H1 (cell line): ENCODE data around the gene CYP2A6. TPM values are rescaled to one million over a fixed set of nuclear protein-coding genes. Genes with fewer than 3 reads are reported as not detected.

Experiments used
- CTCF ChIA-PET: fragments of 300-600 bp; sonication (Branson Sonifier 250); formaldehyde crosslinking; loops from one replicate; lab custom pipeline; 2021; ENCODE audit not compliant: partially characterized antibody; lab: Charles Lee
- POLR2A ChIA-PET: fragments of 300-600 bp; sonication (Branson Sonifier 250); formaldehyde crosslinking; loops from one replicate; lab custom pipeline; 2021; ENCODE audit warnings: inconsistent platforms; ENCODE audit not compliant: partially characterized antibody; lab: Charles Lee
- DNase-seq, 2 experiments: peaks; one replicate each; pipeline versions ENCODE4 v3.0.0 to v3.0.0-alpha.2; 2010 to 2022; ENCODE audit warnings: low spot score in 2 of 2, low read depth in 1 of 2, mixed read lengths in 1 of 2
- FAIRE-seq: peaks from 2 replicates; lab custom pipeline; 2011; peaks lifted over from hg19 to GRCh38; lab: Jason Lieb, UNC
- H2AFZ ChIP-seq: 2 replicates; pipeline ENCODE4 v1.8.1; 2012; ENCODE audit warnings: low read length, inconsistent platforms
- H2AK5ac ChIP-seq: 2 replicates; pipeline ENCODE4 v1.6.1; 2013; ENCODE audit warnings: low read depth, low read length
- H2BK120ac ChIP-seq: replicated peaks from 2 replicates; pipeline ENCODE3; 2013; ENCODE audit warnings: low read depth, low read length, inconsistent platforms
- H2BK12ac ChIP-seq: 2 replicates; pipeline ENCODE4 v1.6.1; 2013; ENCODE audit warnings: low read depth, low read length
- H2BK15ac ChIP-seq: 2 replicates; pipeline ENCODE4 v1.6.1; 2013; ENCODE audit warnings: low read length
- H2BK20ac ChIP-seq: 2 replicates; pipeline ENCODE4 v1.6.1; 2013; ENCODE audit warnings: low read length
- H2BK5ac ChIP-seq: 2 replicates; pipeline ENCODE4 v1.6.1; 2013; ENCODE audit warnings: low read depth, low read length
- H3K14ac ChIP-seq: 2 replicates; pipeline ENCODE4 v1.6.1; 2013; ENCODE audit warnings: inconsistent platforms; ENCODE audit not compliant: insufficient read length
- H3K18ac ChIP-seq: 2 replicates; pipeline ENCODE4 v1.6.1; 2013; ENCODE audit warnings: low read length; ENCODE audit errors: extremely low read depth
- H3K23ac ChIP-seq: 2 replicates; pipeline ENCODE4 v1.6.1; 2013; ENCODE audit warnings: inconsistent platforms; ENCODE audit not compliant: insufficient read length
- H3K23me2 ChIP-seq: 2 replicates; pipeline ENCODE4 v1.6.1; 2013; ENCODE audit warnings: low read depth, low read length
- H3K27ac ChIP-seq: 2 replicates; pipeline ENCODE4 v1.6.1; 2011; ENCODE audit warnings: low read depth, low read length, inconsistent platforms
- H3K27me3 ChIP-seq, 4 experiments: replicated peaks in 1 of 4; 1 replicate in 1 of 4; 2 replicates in 3 of 4; pipeline versions ENCODE4 v1.6.1 to v1.8.1; 2011 to 2013; ENCODE audit warnings: low read length in 3 of 4, mild to moderate bottlenecking in 3 of 4, inconsistent platforms in 2 of 4, mixed read lengths in 2 of 4, moderate library complexity in 1 of 4; ENCODE audit not compliant: control insufficient read depth in 3 of 4, insufficient read depth in 3 of 4; ENCODE audit errors: extremely low read depth in 1 of 4
- H3K36me3 ChIP-seq, 4 experiments: 2 replicates each; pipeline versions ENCODE4 v1.6.1 to v1.8.1; 2011 to 2013; ENCODE audit warnings: mild to moderate bottlenecking in 4 of 4, low read length in 3 of 4, moderate library complexity in 2 of 4, control low read depth in 1 of 4, inconsistent platforms in 1 of 4; ENCODE audit not compliant: insufficient read depth in 4 of 4, control insufficient read depth in 2 of 4
- H3K4ac ChIP-seq: replicated peaks from 2 replicates; pipeline ENCODE3; 2013; ENCODE audit warnings: low read length, low read depth, mixed read lengths, inconsistent platforms; ENCODE audit not compliant: insufficient read length
- H3K4me1 ChIP-seq, 4 experiments: replicated peaks in 1 of 4; 1 replicate in 1 of 4; 2 replicates in 3 of 4; pipeline versions ENCODE4 v1.6.1 to v1.8.1; 2011 to 2013; ENCODE audit warnings: low read length in 3 of 4, inconsistent platforms in 2 of 4, mixed read lengths in 1 of 4; ENCODE audit not compliant: insufficient read depth in 4 of 4, control insufficient read depth in 3 of 4
- H3K4me2 ChIP-seq, 2 experiments: 2 replicates each; pipeline versions ENCODE4 v1.6.1 to v1.8.1; 2011 to 2013; ENCODE audit warnings: low read depth in 2 of 2, low read length in 2 of 2, control low read depth in 1 of 2, inconsistent platforms in 1 of 2, mild to moderate bottlenecking in 1 of 2; ENCODE audit not compliant: insufficient read depth in 1 of 2
- H3K4me3 ChIP-seq, 4 experiments: fragments of 200-600, 300-600 bp in 1 of 4; sonication (generic), shearing (Covaris generic), sonication (Bioruptor Twin) in 1 of 4; 2 replicates each; pipeline versions ENCODE4 v1.5.1 to v1.8.1; 2011 to 2016; ENCODE audit warnings: low read length in 4 of 4, low read depth in 3 of 4, control low read depth in 2 of 4, inconsistent platforms in 2 of 4, mild to moderate bottlenecking in 2 of 4, mixed read lengths in 1 of 4, moderate library complexity in 1 of 4; ENCODE audit not compliant: insufficient read depth in 2 of 4; ENCODE audit errors: extremely low read depth in 1 of 4
- H3K56ac ChIP-seq: replicated peaks from 2 replicates; pipeline ENCODE3; 2013; ENCODE audit warnings: low read depth, mild to moderate bottlenecking, mixed read lengths, low read length, inconsistent platforms; ENCODE audit not compliant: insufficient read length
- H3K79me1 ChIP-seq: 2 replicates; pipeline ENCODE4 v1.6.1; 2013; ENCODE audit warnings: low read depth, low read length, control low read depth
- H3K79me2 ChIP-seq, 2 experiments: 2 replicates each; pipeline versions ENCODE4 v1.6.1 to v1.8.1; 2012 to 2013; ENCODE audit warnings: low read length in 2 of 2, mild to moderate bottlenecking in 2 of 2, inconsistent platforms in 1 of 2; ENCODE audit not compliant: insufficient read depth in 2 of 2, control insufficient read depth in 1 of 2
- H3K9ac ChIP-seq, 4 experiments: replicated peaks in 1 of 4; 1 replicate in 1 of 4; 2 replicates in 3 of 4; pipeline versions ENCODE4 v1.6.1 to v1.8.1; 2011 to 2013; ENCODE audit warnings: low read depth in 3 of 4, low read length in 3 of 4, control low read depth in 2 of 4, mild to moderate bottlenecking in 2 of 4, moderate library complexity in 2 of 4, inconsistent platforms in 1 of 4; ENCODE audit errors: extremely low read depth in 1 of 4
- H3K9me3 ChIP-seq, 2 experiments: 2 replicates each; pipeline versions ENCODE4 v1.6.1 to v1.8.1; 2012 to 2013; ENCODE audit warnings: mild to moderate bottlenecking in 2 of 2, moderate library complexity in 2 of 2, control low read depth in 1 of 2, inconsistent platforms in 1 of 2, low read depth in 1 of 2, low read length in 1 of 2, mixed read lengths in 1 of 2; ENCODE audit not compliant: insufficient read depth in 2 of 2
- H4K20me1 ChIP-seq, 2 experiments: replicated peaks in 1 of 2; 2 replicates each; pipeline versions ENCODE3 to v1.8.1; 2011 to 2013; ENCODE audit warnings: inconsistent platforms in 2 of 2, low read length in 2 of 2, mild to moderate bottlenecking in 1 of 2; ENCODE audit not compliant: insufficient read depth in 2 of 2, control insufficient read depth in 1 of 2
- H4K5ac ChIP-seq: 2 replicates; pipeline ENCODE4 v1.6.1; 2013; ENCODE audit warnings: low read length, low read depth, mixed read lengths, inconsistent platforms; ENCODE audit not compliant: insufficient read length
- H4K8ac ChIP-seq: 2 replicates; pipeline ENCODE4 v1.8.0; 2013; ENCODE audit warnings: mild to moderate bottlenecking, moderate library complexity, low read length, inconsistent platforms; ENCODE audit not compliant: insufficient read depth; ENCODE audit errors: extremely low read depth
- H4K91ac ChIP-seq: replicated peaks from 2 replicates; pipeline ENCODE3; 2013; ENCODE audit warnings: low read length, mixed read lengths, inconsistent platforms; ENCODE audit not compliant: insufficient read length
- FOSL1 ChIP-seq: IDR thresholded peaks from 2 replicates; pipeline ENCODE4 v1.6.1; 2011; ENCODE audit warnings: mild to moderate bottlenecking, low read depth, low read length, moderate library complexity; ENCODE audit not compliant: insufficient read depth
- RFX5 ChIP-seq: IDR thresholded peaks from 2 replicates; pipeline ENCODE4 v1.6.1; 2011; ENCODE audit warnings: low read depth, low read length, improper control_type of control experiment, borderline replicate concordance
- WGBS, 2 experiments: shearing (Covaris generic) in 1 of 2; methylation state at CpG; one replicate each; pipeline versions ENCODE4 v1.1.6 to v1.1.7; 2013 to 2015; ENCODE audit warnings: low lambda C conversion rate in 2 of 2, mixed read lengths in 2 of 2, inconsistent platforms in 1 of 2, low coverage in 1 of 2, missing lambda C conversion rate in 1 of 2; ENCODE audit not compliant: insufficient replicate concordance in 2 of 2, insufficient coverage in 1 of 2, insufficient read length in 1 of 2; ENCODE audit errors: extremely low coverage in 1 of 2, missing lambda C conversion rate in 1 of 2; 5-methylcytosine and 5-hydroxymethylcytosine counted together
- polyA plus RNA-seq, 7 experiments: library from polyadenylated mRNA; depleted of rRNA in 3 of 7; stranded (reverse) in 5 of 7; unstranded in 2 of 7; fragments of >200 nt in 5 of 7; fragments of 200-250 nt in 2 of 7; gene quantifications; 1 replicate in 5 of 7; 2 replicates in 1 of 7; 4 replicates in 1 of 7; pipeline versions ENCODE4 v1.2.1 to v1.2.3, GENCODE V29; 2011 to 2013; ENCODE audit warnings: missing spikeins in 2 of 7, mixed read lengths in 2 of 7
- total RNA-seq: library from RNA; stranded (reverse); fragmentation: NEBNext Ultra II Directional; extraction: Animal tissue kit (Norgen Biotek cat#: 25700); gene quantifications from 2 replicates; pipeline ENCODE4 v1.2.1, GENCODE V29; 2021

CYP2A6 gene
- total and polyA plus RNA-seq, 2 of the 8 experiments (the other 6 are each of a cell fraction or from before 2014, with no cell fraction given): 0.33 TPM; not detected in 1

DNA sequence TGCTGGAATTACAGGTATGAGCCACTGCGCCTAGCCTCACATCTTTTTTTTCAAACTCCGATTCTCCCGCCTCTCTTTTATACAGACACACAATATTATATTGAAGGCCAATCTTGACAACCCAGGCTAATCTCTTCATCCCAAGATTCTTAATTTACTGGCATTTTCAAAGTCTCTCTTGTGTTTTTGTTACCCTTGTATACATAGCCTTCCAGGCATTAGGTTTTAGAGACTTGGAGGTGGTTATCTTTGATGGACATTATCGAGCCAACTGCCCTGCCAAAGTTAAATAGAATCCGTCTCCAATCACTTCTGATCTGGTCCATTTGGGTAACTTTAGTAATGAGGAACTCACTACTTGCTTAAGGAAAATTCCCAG, 46.2 kb upstream of the CYP2A6 start:
- Histone ChIP-seq H3K36me3 (no peaks in the 10 kb centered on the region), H3K4me1 (no peaks in the 10 kb centered on the region), H2AFZ (no peak overlapping the region), H4K20me1 (no peaks in the 10 kb centered on the region), H3K9me3 (no peaks in the 10 kb centered on the region), H3K27me3 (no peaks in the 10 kb centered on the region), H3K4ac (no peak overlapping the region), H2BK15ac (no peak overlapping the region), H3K23ac (no peak overlapping the region), H2BK5ac (no peak overlapping the region), H2AK5ac (no peak overlapping the region), H4K5ac (no peak overlapping the region), H3K79me1 (no peaks in the 10 kb centered on the region), H3K14ac (no peak overlapping the region), H3K4me2 (no peak overlapping the region), H2BK120ac (no peak overlapping the region), H2BK12ac (no peak overlapping the region), H4K91ac (no peak overlapping the region), H4K8ac (no peak overlapping the region), H3K56ac (no peak overlapping the region), H2BK20ac (no peak overlapping the region), H3K27ac (no peak overlapping the region), H3K4me3 (no peak overlapping the region), H3K79me2 (no peaks in the 10 kb centered on the region), H3K9ac (no peak overlapping the region), H3K23me2 (no peaks in the 10 kb centered on the region), H3K18ac (no peak overlapping the region)
- FAIRE-seq (no peak), DNase-seq (no peak)
- 91% methylated on average over 5 of the region's 5 CpGs; no CpG with 5 or more reads in 1 of the 2 experiments for WGBS, 2 experiments
- ChIA-PET CTCF (interaction anchor here (0.6 to 0.7 kb wide), 2 partner anchors 41 to 150 kb away, joined by 3 read pairs; no protein-coding TSS in a partner anchor), POLR2A (no interaction called here)
- TF ChIP-seq FOSL1 (no peak), RFX5 (no peak)
